Panc1 (cell line): ENCODE measurements around the gene TMEM120B. TPM values are rescaled to one million over a fixed set of nuclear protein-coding genes. Genes with fewer than 3 reads are reported as not detected.

Experiments
- ATAC-seq: fragments of 200-7000 bp; cut with Tn5 transposase; 2 replicates; pipeline ENCODE4 v1.9.1; 2020; ENCODE audit warnings: mild to moderate bottlenecking, moderate library complexity
- BruUV-seq: library from RNA; stranded (reverse); fragments of 400-500 nt; replicated peaks from 2 replicates; lab custom pipeline; 2021; lab: Mats Ljungman, UMichigan
- CTCF ChIA-PET: fragments of 300-600 bp; sonication (Branson Sonifier 250); formaldehyde crosslinking; loops from one replicate; lab custom pipeline; 2022; ENCODE audit warnings: antibody characterized with exemption; lab: Charles Lee
- POLR2A ChIA-PET: fragments of 300-600 bp; sonication (Branson Sonifier 250); formaldehyde crosslinking; loops from one replicate; lab custom pipeline; 2022; ENCODE audit warnings: antibody characterized with exemption; lab: Charles Lee
- DNase-seq: peaks from one replicate; pipeline ENCODE4 v3.0.0-alpha.2; 2010; ENCODE audit warnings: low read depth, low spot score
- H3K27ac ChIP-seq: 2 replicates; pipeline ENCODE4 v1.5.1; 2011; ENCODE audit warnings: mild to moderate bottlenecking, low read length, inconsistent platforms
- H3K27me3 ChIP-seq: fragments of 200-500 bp; sonication (Bioruptor generic); 2 replicates; pipeline ENCODE4 v1.6.0; 2014; ENCODE audit warnings: low read length, inconsistent platforms; ENCODE audit not compliant: control insufficient read depth, insufficient read depth
- H3K36me3 ChIP-seq: fragments of 200-500 bp; sonication (Bioruptor generic); 2 replicates; pipeline ENCODE4 v1.5.1; 2014; ENCODE audit warnings: inconsistent platforms, mild to moderate bottlenecking, low read length, moderate library complexity; ENCODE audit not compliant: control insufficient read depth, insufficient read depth
- H3K4me1 ChIP-seq: 2 replicates; pipeline ENCODE4 v1.5.1; 2011; ENCODE audit warnings: inconsistent platforms, mild to moderate bottlenecking, low read length, moderate library complexity; ENCODE audit not compliant: control insufficient read depth, insufficient read depth
- H3K4me3 ChIP-seq, 2 experiments: 2 replicates each; pipeline ENCODE4 v1.5.1; 2011 to 2012; ENCODE audit warnings: low read depth in 2 of 2, low read length in 2 of 2, mild to moderate bottlenecking in 2 of 2, inconsistent platforms in 1 of 2, moderate library complexity in 1 of 2
- H3K9me3 ChIP-seq: fragments of 200-500 bp; sonication (Bioruptor generic); 2 replicates; pipeline ENCODE4 v1.5.1; 2014; ENCODE audit warnings: low read depth, mild to moderate bottlenecking, inconsistent platforms, low read length, moderate library complexity; ENCODE audit not compliant: control insufficient read depth, insufficient read depth
- POLR2AphosphoS5 ChIP-seq: IDR thresholded peaks from 2 replicates; pipeline ENCODE4 v1.6.1; 2012; ENCODE audit warnings: mild to moderate bottlenecking, low read depth, low read length, moderate library complexity
- SIN3A ChIP-seq: IDR thresholded peaks from 2 replicates; pipeline ENCODE4 v1.6.1; 2012; ENCODE audit warnings: low read depth, mild to moderate bottlenecking, low read length, moderate library complexity, borderline replicate concordance; ENCODE audit not compliant: insufficient read depth
- TCF7L2 ChIP-seq: IDR thresholded peaks from 2 replicates; pipeline ENCODE4 v1.6.1; 2011; ENCODE audit warnings: mild to moderate bottlenecking, low read depth, low read length, inconsistent platforms
- in situ Hi-C: cut with HindIII; loops from 2 replicates; pipeline ENCODE4 v1.10.0; 2016; ENCODE audit warnings: low sequenced_read_pairs, low pct_unique_long_range_greater_than_20kb
- intact Hi-C: fragments of 100-400 bp; cut with micrococcal nuclease; formaldehyde crosslinking; loops from one replicate; pipeline ENCODE4 v1.10.0; 2022; ENCODE audit not compliant: unreplicated experiment
- total RNA-seq: library from RNA; stranded (reverse); gene quantifications from one replicate; pipeline ENCODE4 v1.2.1, GENCODE V29; 2021; ENCODE audit not compliant: unreplicated experiment
- TF ChIP-seq, protein P1 (sequence below): fragments of 450-650 bp; IDR thresholded peaks from 2 replicates; pipeline ENCODE4 v1.5.1; 2017; ENCODE audit warnings: mild to moderate bottlenecking
- TF ChIP-seq, protein P2 (sequence below), 2 experiments: IDR thresholded peaks; 2 replicates each; pipeline ENCODE4 v1.6.1; 2011 to 2012; ENCODE audit warnings: low read depth in 2 of 2, control low read depth in 1 of 2, low read length in 1 of 2, mild to moderate bottlenecking in 1 of 2, moderate library complexity in 1 of 2; ENCODE audit not compliant: insufficient read depth in 1 of 2

The TMEM120B gene
- total RNA-seq, 1 experiment from 2014 or later, result 22.3 TPM

DNA sequence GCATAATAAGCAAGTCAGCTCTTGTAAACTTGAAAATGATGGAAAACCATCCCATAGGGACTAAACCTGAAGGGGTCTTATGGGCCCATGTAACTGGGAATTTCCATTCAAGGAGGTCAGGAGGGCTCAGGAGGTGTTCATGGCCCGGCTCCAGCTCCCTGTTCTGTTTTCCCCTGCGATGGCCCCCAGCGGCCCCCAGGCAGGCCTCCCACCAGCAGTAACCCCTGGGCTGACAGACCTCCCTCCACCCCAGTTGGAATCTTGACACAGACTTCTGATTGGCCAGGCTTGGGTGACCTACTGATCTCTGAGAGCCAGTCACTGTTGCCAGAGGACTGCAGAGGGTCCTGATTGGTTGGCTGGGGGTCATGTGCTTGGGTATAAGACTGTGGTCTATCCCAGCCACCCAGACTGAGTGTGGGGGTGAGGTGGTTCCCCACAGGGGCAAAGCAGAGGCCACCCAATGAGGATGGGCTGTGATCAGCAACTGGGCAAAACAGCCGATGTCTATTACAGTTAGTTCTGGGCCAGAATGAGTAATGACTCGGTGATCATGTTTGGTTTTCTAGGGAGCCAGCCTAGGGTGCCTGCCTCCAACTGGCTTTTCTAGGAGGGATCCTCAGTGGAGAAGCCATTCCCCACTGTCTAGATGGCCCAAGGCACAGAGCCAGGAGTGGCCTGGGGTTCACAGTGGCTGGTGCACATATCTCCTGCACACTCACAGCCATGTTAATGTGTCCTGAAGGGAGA is 53.9 kb downstream of the TMEM120B start:
- H3K27ac ChIP-seq, result no peak overlapping the region
- H3K4me1 ChIP-seq, result no peaks in the 10 kb centered on the region; the same call in 1 of the 2 replicates
- in situ Hi-C loops, result no loop called here
- no peak overlapping the region for H3K4me3 ChIP-seq
- ChIA-PET CTCF (interaction anchor here (0.7 kb wide), 1 partner anchor 128 kb away, joined by 4 read pairs; no protein-coding TSS in a partner anchor), POLR2A (interaction anchor here (0.5 kb wide), 1 partner anchor 500 kb away, joined by 5 read pairs; no protein-coding TSS in a partner anchor)
- ATAC-seq (no peak), DNase-seq (no peak)
- no peaks in the 10 kb centered on the region for H3K36me3 ChIP-seq
- intact Hi-C loops, result no loop called here
- no peaks in the 10 kb centered on the region for H3K27me3 ChIP-seq
- no TSS peak for BruUV-seq
- no peaks in the 10 kb centered on the region for H3K9me3 ChIP-seq
- TF ChIP-seq, protein P1, sequence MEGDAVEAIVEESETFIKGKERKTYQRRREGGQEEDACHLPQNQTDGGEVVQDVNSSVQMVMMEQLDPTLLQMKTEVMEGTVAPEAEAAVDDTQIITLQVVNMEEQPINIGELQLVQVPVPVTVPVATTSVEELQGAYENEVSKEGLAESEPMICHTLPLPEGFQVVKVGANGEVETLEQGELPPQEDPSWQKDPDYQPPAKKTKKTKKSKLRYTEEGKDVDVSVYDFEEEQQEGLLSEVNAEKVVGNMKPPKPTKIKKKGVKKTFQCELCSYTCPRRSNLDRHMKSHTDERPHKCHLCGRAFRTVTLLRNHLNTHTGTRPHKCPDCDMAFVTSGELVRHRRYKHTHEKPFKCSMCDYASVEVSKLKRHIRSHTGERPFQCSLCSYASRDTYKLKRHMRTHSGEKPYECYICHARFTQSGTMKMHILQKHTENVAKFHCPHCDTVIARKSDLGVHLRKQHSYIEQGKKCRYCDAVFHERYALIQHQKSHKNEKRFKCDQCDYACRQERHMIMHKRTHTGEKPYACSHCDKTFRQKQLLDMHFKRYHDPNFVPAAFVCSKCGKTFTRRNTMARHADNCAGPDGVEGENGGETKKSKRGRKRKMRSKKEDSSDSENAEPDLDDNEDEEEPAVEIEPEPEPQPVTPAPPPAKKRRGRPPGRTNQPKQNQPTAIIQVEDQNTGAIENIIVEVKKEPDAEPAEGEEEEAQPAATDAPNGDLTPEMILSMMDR, result no peak

DNA sequence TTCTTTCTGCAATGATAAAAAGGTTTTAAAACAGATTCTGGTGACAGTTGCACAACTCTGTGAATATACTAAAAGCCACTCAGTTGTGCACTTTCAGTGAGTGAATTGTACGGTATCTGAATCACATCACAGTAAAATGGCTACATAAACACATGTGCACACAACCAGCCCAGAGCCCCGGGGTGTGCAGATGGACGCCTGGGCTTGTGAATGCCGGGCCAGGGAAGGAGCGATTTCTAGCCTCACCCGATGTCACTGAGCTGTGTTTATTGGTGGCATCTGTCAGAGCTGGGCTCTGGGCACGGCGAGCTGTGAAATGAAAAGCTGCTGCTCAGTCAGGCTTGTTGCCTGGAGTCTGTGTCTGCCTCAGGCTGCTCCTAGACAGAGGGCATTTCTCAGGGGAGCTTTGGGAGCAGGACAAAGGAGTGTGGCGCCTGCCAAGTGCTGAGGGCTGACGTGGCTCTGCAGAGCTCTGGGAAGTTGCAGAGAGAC is 55.0 kb downstream of the TMEM120B start:
- CTCF ChIA-PET, result interaction anchor here (0.6 kb wide), 1 partner anchor 9 kb away, joined by 3 read pairs; no protein-coding TSS in a partner anchor
- H3K4me1 ChIP-seq, result no peaks in the 10 kb centered on the region; the same call in 1 of the 2 replicates
- H3K9me3 ChIP-seq, result no peaks in the 10 kb centered on the region
- in situ Hi-C loops (no loop called here), intact Hi-C loops (no loop called here)
- H3K27ac ChIP-seq, result no peak overlapping the region
- DNase-seq (no peak), ATAC-seq (peak; percentile 47; the same call in 1 of the 2 replicates)
- H3K27me3 ChIP-seq, result no peaks in the 10 kb centered on the region
- TF ChIP-seq SIN3A, result no peak
- TF ChIP-seq TCF7L2, result no peak
- no peak for TF ChIP-seq POLR2AphosphoS5
- TF ChIP-seq, protein P1, result no peak
- TF ChIP-seq, protein P2, sequence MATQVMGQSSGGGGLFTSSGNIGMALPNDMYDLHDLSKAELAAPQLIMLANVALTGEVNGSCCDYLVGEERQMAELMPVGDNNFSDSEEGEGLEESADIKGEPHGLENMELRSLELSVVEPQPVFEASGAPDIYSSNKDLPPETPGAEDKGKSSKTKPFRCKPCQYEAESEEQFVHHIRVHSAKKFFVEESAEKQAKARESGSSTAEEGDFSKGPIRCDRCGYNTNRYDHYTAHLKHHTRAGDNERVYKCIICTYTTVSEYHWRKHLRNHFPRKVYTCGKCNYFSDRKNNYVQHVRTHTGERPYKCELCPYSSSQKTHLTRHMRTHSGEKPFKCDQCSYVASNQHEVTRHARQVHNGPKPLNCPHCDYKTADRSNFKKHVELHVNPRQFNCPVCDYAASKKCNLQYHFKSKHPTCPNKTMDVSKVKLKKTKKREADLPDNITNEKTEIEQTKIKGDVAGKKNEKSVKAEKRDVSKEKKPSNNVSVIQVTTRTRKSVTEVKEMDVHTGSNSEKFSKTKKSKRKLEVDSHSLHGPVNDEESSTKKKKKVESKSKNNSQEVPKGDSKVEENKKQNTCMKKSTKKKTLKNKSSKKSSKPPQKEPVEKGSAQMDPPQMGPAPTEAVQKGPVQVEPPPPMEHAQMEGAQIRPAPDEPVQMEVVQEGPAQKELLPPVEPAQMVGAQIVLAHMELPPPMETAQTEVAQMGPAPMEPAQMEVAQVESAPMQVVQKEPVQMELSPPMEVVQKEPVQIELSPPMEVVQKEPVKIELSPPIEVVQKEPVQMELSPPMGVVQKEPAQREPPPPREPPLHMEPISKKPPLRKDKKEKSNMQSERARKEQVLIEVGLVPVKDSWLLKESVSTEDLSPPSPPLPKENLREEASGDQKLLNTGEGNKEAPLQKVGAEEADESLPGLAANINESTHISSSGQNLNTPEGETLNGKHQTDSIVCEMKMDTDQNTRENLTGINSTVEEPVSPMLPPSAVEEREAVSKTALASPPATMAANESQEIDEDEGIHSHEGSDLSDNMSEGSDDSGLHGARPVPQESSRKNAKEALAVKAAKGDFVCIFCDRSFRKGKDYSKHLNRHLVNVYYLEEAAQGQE (IDR thresholded peaks at IDR 0.05; ENCODE audit: insufficient read depth in 1 of 2, low read depth in 2 of 2, low read length in 1 of 2), result no peak
- no peaks in the 10 kb centered on the region for H3K36me3 ChIP-seq
- BruUV-seq, result no TSS peak
- POLR2A ChIA-PET, result no interaction called here
- H3K4me3 ChIP-seq, result no peak overlapping the region
